H1 (cell line): ENCODE results near the gene RELCH. TPM values are rescaled to one million over a fixed set of nuclear protein-coding genes. Genes with fewer than 3 reads are reported as not detected.

Experiments
- SIN3A ChIP-seq, 2 experiments: IDR thresholded peaks in 1 of 2; conservative IDR thresholded peaks in 1 of 2; 2 replicates each; pipeline ENCODE4 v1.6.1; 2011 to 2012; ENCODE audit warnings: low read length in 2 of 2, improper control_type of control experiment in 1 of 2, low read depth in 1 of 2, mild to moderate bottlenecking in 1 of 2
- TBP ChIP-seq: IDR thresholded peaks from 2 replicates; pipeline ENCODE4 v1.6.1; 2011; ENCODE audit warnings: low read depth, low read length, improper control_type of control experiment
- polyA plus RNA-seq, 7 experiments: library from polyadenylated mRNA; depleted of rRNA in 3 of 7; stranded (reverse) in 5 of 7; unstranded in 2 of 7; fragments of >200 nt in 5 of 7; fragments of 200-250 nt in 2 of 7; gene quantifications; 1 replicate in 5 of 7; 2 replicates in 1 of 7; 4 replicates in 1 of 7; pipeline versions ENCODE4 v1.2.1 to v1.2.3, GENCODE V29; 2011 to 2013; ENCODE audit warnings: missing spikeins in 2 of 7, mixed read lengths in 2 of 7
- total RNA-seq: library from RNA; stranded (reverse); fragmentation: NEBNext Ultra II Directional; extraction: Animal tissue kit (Norgen Biotek cat#: 25700); gene quantifications from 2 replicates; pipeline ENCODE4 v1.2.1, GENCODE V29; 2021

Gene RELCH
- total and polyA plus RNA-seq, 2 of the 8 experiments (the other 6 are each of a cell fraction or from before 2014, with no cell fraction given) = 7.3 to 26.9 TPM

GRCh38 chr18:62328586-62329525 is 141.8 kb downstream of the RELCH start (continued):
- TF ChIP-seq SIN3A (conservative IDR thresholded peaks at IDR 0.05 in 1 of 2, IDR thresholded peaks at IDR 0.05 in 1 of 2; ENCODE audit: low read depth in 1 of 2, low read length in 2 of 2) = no peak
- no peak for TF ChIP-seq TBP
